ENCODE data around the gene ALG14. TPM values are rescaled to one million over a fixed set of nuclear protein-coding genes. Genes with fewer than 3 reads are reported as not detected.
A peak's percentile ranks its signal among the peaks of the same experiment; 100 is the strongest.

ALG14 gene
- total and polyA plus RNA-seq, 4 donors: 0.50 to 3.2 (median 1.8) TPM

GRCh38 chr1:94974824-94975223 is 97.9 kb downstream of the ALG14 start:
- Histone ChIP-seq H3K4me1 (ENCODE audit: control insufficient read depth in 1 of 2, insufficient read depth in 2 of 2, low read length in 2 of 2) (peaks cover 1 to 7% of the 10 kb centered on the region in 2 donors), H3K36me3 (ENCODE audit: control insufficient read depth in 1 of 2, insufficient read depth in 2 of 2, low read length in 1 of 2) (no peaks in the 10 kb centered on the region), H3K9me3 (ENCODE audit: control insufficient read depth, low read length) (no peaks in the 10 kb centered on the region), H3K27ac (ENCODE audit: low read depth in 1 of 2, low read length in 2 of 2) (no peak overlapping the region), H3K4me3 (ENCODE audit: low read length in 2 of 2) (no peak overlapping the region), H3K27me3 (ENCODE audit: control insufficient read depth in 1 of 2, insufficient read depth in 2 of 2, low read length in 1 of 2) (no peaks in the 10 kb centered on the region)
- DNase-seq (no peak), ATAC-seq (ENCODE audit: low FRiP score) (no peak)
- 93 to 96% methylated on average over 1 of the region's 1 CpG for WGBS, 2 donors
- intact Hi-C loops (cut with DNase I): loop anchor here (5.0 kb wide), 2 partner anchors 37 to 42 kb away; no protein-coding TSS in a partner anchor

GRCh38 chr1:94974241-94974640 is 98.5 kb downstream of the ALG14 start:
- H3K36me3 ChIP-seq (ENCODE audit: control insufficient read depth in 1 of 2, insufficient read depth in 2 of 2, low read length in 1 of 2): no peaks in the 10 kb centered on the region
- intact Hi-C loops (cut with DNase I): loop anchor here in 1 of 2 donors (5.0 kb wide), 1 partner anchor 38 kb away; no protein-coding TSS in a partner anchor
- no peak overlapping the region for H3K4me3 ChIP-seq (ENCODE audit: low read length in 2 of 2)
- 63 to 67% methylated on average over 1 of the region's 1 CpG for WGBS, 2 donors
- H3K27me3 ChIP-seq (ENCODE audit: control insufficient read depth in 1 of 2, insufficient read depth in 2 of 2, low read length in 1 of 2): no peaks in the 10 kb centered on the region
- ATAC-seq (ENCODE audit: low FRiP score) (no peak), DNase-seq (no peak)
- no peak overlapping the region for H3K27ac ChIP-seq (ENCODE audit: low read depth in 1 of 2, low read length in 2 of 2)
- H3K9me3 ChIP-seq (ENCODE audit: control insufficient read depth, low read length): no peaks in the 10 kb centered on the region
- peaks cover 1 to 7% of the 10 kb centered on the region in 2 donors for H3K4me1 ChIP-seq (ENCODE audit: control insufficient read depth in 1 of 2, insufficient read depth in 2 of 2, low read length in 2 of 2)

GRCh38 chr1:94973309-94973922 is 99.3 kb downstream of the ALG14 start:
- no peak overlapping the region for H3K4me3 ChIP-seq (ENCODE audit: low read length in 2 of 2)
- peaks cover 1 to 7% of the 10 kb centered on the region in 2 donors for H3K4me1 ChIP-seq (ENCODE audit: control insufficient read depth in 1 of 2, insufficient read depth in 2 of 2, low read length in 2 of 2)
- WGBS, 2 donors: 34 to 35% methylated on average over 8 of the region's 8 CpGs
- H3K9me3 ChIP-seq (ENCODE audit: control insufficient read depth, low read length): no peaks in the 10 kb centered on the region
- intact Hi-C loops (cut with DNase I): loop anchor here in 1 of 2 donors (5.0 kb wide), 1 partner anchor 39 kb away; no protein-coding TSS in a partner anchor
- H3K27me3 ChIP-seq (ENCODE audit: control insufficient read depth in 1 of 2, insufficient read depth in 2 of 2, low read length in 1 of 2): no peaks in the 10 kb centered on the region
- H3K27ac ChIP-seq (ENCODE audit: low read depth in 1 of 2, low read length in 2 of 2): no peak overlapping the region
- H3K36me3 ChIP-seq (ENCODE audit: control insufficient read depth in 1 of 2, insufficient read depth in 2 of 2, low read length in 1 of 2): no peaks in the 10 kb centered on the region
- DNase-seq (no peak), ATAC-seq (ENCODE audit: low FRiP score) (peak; percentile 56)

GRCh38 chr1:94971491-94971924 is 101.2 kb downstream of the ALG14 start:
- H3K27me3 ChIP-seq (ENCODE audit: control insufficient read depth in 1 of 2, insufficient read depth in 2 of 2, low read length in 1 of 2): no peaks in the 10 kb centered on the region
- H3K9me3 ChIP-seq (ENCODE audit: control insufficient read depth, low read length): no peaks in the 10 kb centered on the region
- H3K4me3 ChIP-seq (ENCODE audit: low read length in 2 of 2): no peak overlapping the region
- WGBS, 2 donors: 28 to 33% methylated on average over 6 of the region's 6 CpGs
- peaks cover 1 to 7% of the 10 kb centered on the region in 2 donors for H3K4me1 ChIP-seq (ENCODE audit: control insufficient read depth in 1 of 2, insufficient read depth in 2 of 2, low read length in 2 of 2)
- DNase-seq: no peak
- no peaks in the 10 kb centered on the region for H3K36me3 ChIP-seq (ENCODE audit: control insufficient read depth in 1 of 2, insufficient read depth in 2 of 2, low read length in 1 of 2)
- H3K27ac ChIP-seq (ENCODE audit: low read depth in 1 of 2, low read length in 2 of 2): peak overlapping the region in 1 of 2 donors; percentile 61
- intact Hi-C loops (cut with DNase I): loop anchor here in 1 of 2 donors (5.0 kb wide), 1 partner anchor 41 kb away; no protein-coding TSS in a partner anchor
- no peak for ATAC-seq (ENCODE audit: low FRiP score)

GRCh38 chr1:94970783-94971182 is 102.0 kb downstream of the ALG14 start:
- Histone ChIP-seq H3K27ac (ENCODE audit: low read depth in 1 of 2, low read length in 2 of 2) (no peak overlapping the region), H3K9me3 (ENCODE audit: control insufficient read depth, low read length) (no peaks in the 10 kb centered on the region), H3K4me1 (ENCODE audit: control insufficient read depth in 1 of 2, insufficient read depth in 2 of 2, low read length in 2 of 2) (peaks cover 1 to 7% of the 10 kb centered on the region in 2 donors), H3K4me3 (ENCODE audit: low read length in 2 of 2) (no peak overlapping the region), H3K36me3 (ENCODE audit: control insufficient read depth in 1 of 2, insufficient read depth in 2 of 2, low read length in 1 of 2) (no peaks in the 10 kb centered on the region), H3K27me3 (ENCODE audit: control insufficient read depth in 1 of 2, insufficient read depth in 2 of 2, low read length in 1 of 2) (no peaks in the 10 kb centered on the region)
- WGBS, 2 donors: 92 to 97% methylated on average over 2 of the region's 2 CpGs
- ATAC-seq (ENCODE audit: low FRiP score): no peak
- intact Hi-C loops (cut with DNase I): loop anchor here in 1 of 2 donors (5.0 kb wide), 1 partner anchor 42 kb away; no protein-coding TSS in a partner anchor
- no peak for DNase-seq

GRCh38 chr1:94969137-94969536 is 103.6 kb downstream of the ALG14 start:
- Histone ChIP-seq H3K27me3 (ENCODE audit: control insufficient read depth in 1 of 2, insufficient read depth in 2 of 2, low read length in 1 of 2) (no peaks in the 10 kb centered on the region), H3K27ac (ENCODE audit: low read depth in 1 of 2, low read length in 2 of 2) (no peak overlapping the region), H3K4me1 (ENCODE audit: control insufficient read depth in 1 of 2, insufficient read depth in 2 of 2, low read length in 2 of 2) (peaks cover 1 to 3% of the 10 kb centered on the region in 2 donors), H3K36me3 (ENCODE audit: control insufficient read depth in 1 of 2, insufficient read depth in 2 of 2, low read length in 1 of 2) (no peaks in the 10 kb centered on the region), H3K9me3 (ENCODE audit: control insufficient read depth, low read length) (no peaks in the 10 kb centered on the region), H3K4me3 (ENCODE audit: low read length in 2 of 2) (no peak overlapping the region)
- ATAC-seq (ENCODE audit: low FRiP score) (no peak), DNase-seq (no peak)
- 98 to 99% methylated on average over 6 of the region's 6 CpGs for WGBS, 2 donors
- intact Hi-C loops (cut with DNase I): no loop called here

GRCh38 chr1:94966033-94966432 is 106.7 kb downstream of the ALG14 start:
- DNase-seq (no peak), ATAC-seq (ENCODE audit: low FRiP score) (no peak)
- peaks cover 0 to 3% of the 10 kb centered on the region in 2 donors for H3K4me1 ChIP-seq (ENCODE audit: control insufficient read depth in 1 of 2, insufficient read depth in 2 of 2, low read length in 2 of 2)
- intact Hi-C loops (cut with DNase I): no loop called here
- H3K27ac ChIP-seq (ENCODE audit: low read depth in 1 of 2, low read length in 2 of 2): no peak overlapping the region
- WGBS, 2 donors: 79 to 82% methylated on average over 1 of the region's 1 CpG
- no peaks in the 10 kb centered on the region for H3K27me3 ChIP-seq (ENCODE audit: control insufficient read depth in 1 of 2, insufficient read depth in 2 of 2, low read length in 1 of 2)
- H3K4me3 ChIP-seq (ENCODE audit: low read length in 2 of 2): no peak overlapping the region
- no peaks in the 10 kb centered on the region for H3K36me3 ChIP-seq (ENCODE audit: control insufficient read depth in 1 of 2, insufficient read depth in 2 of 2, low read length in 1 of 2)
- H3K9me3 ChIP-seq (ENCODE audit: control insufficient read depth, low read length): no peaks in the 10 kb centered on the region

- WGBS, 2 donors: 83% methylated on average over 8 of the region's 8 CpGs
- Histone ChIP-seq H3K27ac (ENCODE audit: low read depth in 1 of 2, low read length in 2 of 2) (no peak overlapping the region), H3K36me3 (ENCODE audit: control insufficient read depth in 1 of 2, insufficient read depth in 2 of 2, low read length in 1 of 2) (no peaks in the 10 kb centered on the region), H3K4me3 (ENCODE audit: low read length in 2 of 2) (no peak overlapping the region), H3K9me3 (ENCODE audit: control insufficient read depth, low read length) (no peaks in the 10 kb centered on the region), H3K4me1 (ENCODE audit: control insufficient read depth in 1 of 2, insufficient read depth in 2 of 2, low read length in 2 of 2) (no peaks in the 10 kb centered on the region), H3K27me3 (ENCODE audit: control insufficient read depth in 1 of 2, insufficient read depth in 2 of 2, low read length in 1 of 2) (no peaks in the 10 kb centered on the region)
- intact Hi-C loops (cut with DNase I): no loop called here
- ATAC-seq (ENCODE audit: low FRiP score) (no peak), DNase-seq (no peak)
Observed at GRCh38 chr1:94963864-94964263, 108.9 kb downstream of the ALG14 start.

All from aorta (tissue), 5 donors.